DMS114 treated with DMSO at 0.1 percent for 48 hours (cell line): ENCODE results near the gene LDHAL6A.
"Not testable (repeated sequence)": the region's sequence is repeated elsewhere in the genome, so short reads cannot be mapped to it uniquely, and the experiment has no call there.

Source experiments
- DNase-seq: peaks from one replicate; lab custom pipeline; 2025; ENCODE audit not compliant: unreplicated experiment; lab: John Stamatoyannopoulos, UW

The LDHAL6A gene

GRCh38 chr11:18455686-18456372 is at the start of gene LDHAL6A:
LDHAL6A (plus strand) TSS chr11:18455856; CDS start chr11:18456681, 825 bp downstream.
- no peak for DNase-seq

GRCh38 chr11:18407400-18407799 is 48.3 kb upstream of the LDHAL6A start:
- not testable (repeated sequence) for DNase-seq

- DNase-seq: no peak
These were observed 46.9 kb upstream of the LDHAL6A start for GRCh38 chr11:18408558-18409291.

DNA sequence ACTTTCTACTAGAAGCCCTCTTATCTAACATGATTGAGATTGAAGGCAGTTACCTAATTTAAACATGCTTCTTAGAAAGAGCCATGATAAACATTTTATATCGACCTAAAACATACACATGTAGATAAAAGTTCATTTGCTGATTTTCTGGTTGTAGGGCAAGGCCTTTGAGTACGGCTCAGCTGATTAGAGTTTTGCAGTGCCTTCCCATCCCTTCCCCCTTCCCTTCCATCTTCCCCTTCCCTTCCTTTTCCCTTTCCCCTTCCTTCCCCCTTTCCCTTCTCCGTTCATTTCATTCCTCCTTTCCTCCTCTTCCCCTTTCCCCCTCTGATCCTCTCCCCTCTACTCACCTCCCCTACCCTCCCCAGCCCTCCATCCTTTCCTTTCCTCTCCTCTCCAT is 39.2 kb upstream of the LDHAL6A start:
- no peak for DNase-seq

- DNase-seq: no peak
These were observed 36.6 kb upstream of the LDHAL6A start for GRCh38 chr11:18419040-18419439.

DNA sequence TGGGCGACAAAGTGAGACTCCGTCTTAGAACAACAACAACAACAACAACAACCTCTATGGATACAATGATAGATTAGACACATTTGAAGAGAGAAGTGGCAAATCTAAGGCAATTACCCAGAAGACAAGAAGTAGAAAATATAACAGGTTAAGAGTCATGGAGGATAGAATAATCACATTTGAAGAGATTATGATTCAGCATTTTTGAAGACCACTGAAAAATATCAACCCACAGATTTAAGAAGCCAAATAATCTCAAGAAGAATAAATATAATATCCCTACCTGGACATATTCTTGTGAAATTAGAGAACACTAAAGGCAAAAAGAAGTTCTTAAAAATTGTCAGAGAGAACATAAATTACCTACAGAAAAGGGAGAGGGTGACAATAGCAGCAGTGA is 35.6 kb upstream of the LDHAL6A start:
- no peak for DNase-seq

DNA sequence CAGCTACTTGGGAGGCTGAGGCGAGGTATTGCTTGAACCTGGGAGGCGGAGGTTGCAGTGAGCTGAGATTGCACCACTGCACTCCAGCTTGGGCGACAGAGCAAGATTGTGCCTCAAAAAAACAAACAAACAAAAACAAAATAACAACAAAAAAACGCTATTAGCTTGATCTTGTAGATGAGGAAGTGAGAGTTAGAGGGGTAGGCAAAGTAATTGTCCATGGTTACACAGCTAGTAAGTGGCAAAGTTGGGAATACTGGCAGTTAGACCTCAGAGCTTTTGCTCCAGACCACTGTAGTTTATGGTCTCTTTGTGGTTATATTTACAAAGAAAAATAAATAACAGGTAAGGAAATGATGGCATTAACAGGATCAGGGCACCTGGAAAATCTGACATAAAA is 28.4 kb upstream of the LDHAL6A start:
- no peak for DNase-seq

DNA sequence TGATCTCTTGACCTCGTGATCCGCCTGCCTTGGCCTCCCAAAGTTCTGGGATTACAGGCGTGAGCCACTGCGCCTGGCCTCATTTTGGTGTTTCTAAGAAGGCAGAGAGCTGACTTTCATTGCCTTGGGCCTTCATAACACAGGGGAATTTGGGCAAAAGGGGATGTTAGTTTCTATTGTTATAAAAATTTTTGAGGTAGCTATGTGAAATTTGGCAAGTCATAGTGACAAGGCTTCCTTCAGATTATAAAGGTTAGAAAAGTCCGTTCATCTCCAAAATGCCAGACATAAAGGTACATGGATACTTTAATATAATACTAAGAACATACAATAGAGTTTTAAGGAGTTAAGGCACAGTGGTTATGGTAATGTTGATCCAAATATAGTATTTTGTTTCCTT is 26.3 kb upstream of the LDHAL6A start:
- no peak for DNase-seq

GRCh38 chr11:18438691-18439090 is 17.0 kb upstream of the LDHAL6A start:
- no peak for DNase-seq

- DNase-seq: no peak
These were observed 6.4 kb upstream of the LDHAL6A start for GRCh38 chr11:18449251-18449650.

- no peak for DNase-seq
These were observed 2.7 kb upstream of the LDHAL6A start for GRCh38 chr11:18452927-18453326.

DNA sequence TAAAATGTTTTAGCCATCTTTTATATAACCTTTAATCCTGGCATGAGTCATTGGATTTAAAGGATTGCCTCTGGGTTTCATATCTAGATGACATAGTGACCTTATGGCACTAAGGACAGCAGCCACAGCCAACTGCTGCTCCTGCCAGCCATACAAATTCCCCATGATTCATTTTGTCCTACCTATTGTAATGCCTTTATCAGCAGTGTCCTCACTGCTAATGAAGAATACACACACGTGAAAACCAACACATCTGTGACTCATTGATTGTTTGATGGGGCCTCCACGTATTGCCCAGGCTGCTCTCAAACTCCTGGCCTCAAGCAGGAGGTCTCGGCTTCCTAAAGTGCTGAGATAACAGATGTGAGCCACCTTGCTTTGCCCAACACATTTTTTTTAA is 1.8 kb downstream of the LDHAL6A start:
- DNase-seq: no peak

GRCh38 chr11:18459634-18460033 is 4.0 kb downstream of the LDHAL6A start:
- no peak for DNase-seq

DNA sequence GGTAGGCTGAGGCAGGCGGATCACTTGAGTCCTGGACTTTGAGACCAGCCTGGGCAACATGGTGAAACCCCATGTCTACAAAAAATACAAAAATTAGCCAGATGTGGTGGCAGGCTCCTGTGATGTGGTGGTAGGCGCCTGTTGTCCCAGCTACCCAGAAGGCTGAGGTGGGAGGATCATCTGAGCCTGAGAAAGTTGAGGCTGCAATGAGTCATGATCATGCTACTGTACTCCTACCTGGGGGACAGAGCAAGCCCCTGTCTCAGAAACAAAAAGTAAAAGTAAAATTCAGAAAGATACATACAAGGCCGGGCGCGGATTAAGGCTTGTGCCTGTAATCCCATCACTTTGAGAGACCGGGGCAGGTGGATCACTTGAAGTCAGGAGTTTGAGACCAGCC is 6.3 kb downstream of the LDHAL6A start:
- DNase-seq: no peak

GRCh38 chr11:18463439-18463838 is 7.8 kb downstream of the LDHAL6A start:
- DNase-seq: no peak

DNA sequence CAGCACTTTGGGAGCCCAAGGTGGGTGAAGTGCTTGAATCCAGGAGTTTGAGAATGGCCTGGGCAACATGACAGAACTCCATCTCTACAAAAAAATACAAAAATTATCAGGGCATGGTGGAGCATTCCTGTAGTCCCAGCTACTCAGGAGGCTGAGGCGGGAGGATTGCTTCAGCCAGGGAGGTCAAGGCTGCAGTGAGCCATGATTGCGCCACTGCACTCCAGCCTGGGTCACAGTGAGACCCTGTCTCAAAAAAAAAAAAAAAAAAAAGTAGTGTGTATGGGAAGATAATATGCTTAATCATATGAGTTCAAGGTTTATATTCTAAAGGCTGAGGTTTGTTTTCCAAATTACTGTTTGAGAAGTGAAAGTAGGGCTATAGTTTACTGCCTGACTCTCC is 10.7 kb downstream of the LDHAL6A start:
- DNase-seq: no peak

DNA sequence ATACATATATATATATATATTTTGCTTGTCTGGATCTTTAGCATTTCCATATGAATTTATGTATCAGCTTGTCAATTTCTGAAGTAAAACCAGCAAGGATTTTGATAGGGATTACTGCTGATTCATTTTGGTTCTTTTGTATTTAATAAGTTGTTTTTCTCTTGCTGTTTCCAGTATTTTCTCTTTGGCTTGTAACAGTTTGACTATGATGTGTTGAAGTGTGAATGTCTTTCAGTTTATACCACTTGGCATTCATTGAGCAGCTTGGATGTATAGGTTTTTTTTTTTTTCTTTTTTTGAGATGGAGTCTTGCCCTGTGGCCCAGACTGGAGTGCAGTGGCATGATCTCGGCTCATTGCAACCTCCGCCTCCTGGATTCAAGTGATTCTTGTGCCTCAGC is 12.4 kb downstream of the LDHAL6A start:
- no peak for DNase-seq

- no peak for DNase-seq
These were observed 13.3 kb downstream of the LDHAL6A start for GRCh38 chr11:18468961-18469360.

GRCh38 chr11:18471995-18472394 is 16.3 kb downstream of the LDHAL6A start:
- DNase-seq: no peak

- no peak for DNase-seq
These were observed 16.9 kb downstream of the LDHAL6A start for GRCh38 chr11:18472587-18472986.

- no peak for DNase-seq
These were observed 23.4 kb downstream of the LDHAL6A start for GRCh38 chr11:18479063-18479462.

DNA sequence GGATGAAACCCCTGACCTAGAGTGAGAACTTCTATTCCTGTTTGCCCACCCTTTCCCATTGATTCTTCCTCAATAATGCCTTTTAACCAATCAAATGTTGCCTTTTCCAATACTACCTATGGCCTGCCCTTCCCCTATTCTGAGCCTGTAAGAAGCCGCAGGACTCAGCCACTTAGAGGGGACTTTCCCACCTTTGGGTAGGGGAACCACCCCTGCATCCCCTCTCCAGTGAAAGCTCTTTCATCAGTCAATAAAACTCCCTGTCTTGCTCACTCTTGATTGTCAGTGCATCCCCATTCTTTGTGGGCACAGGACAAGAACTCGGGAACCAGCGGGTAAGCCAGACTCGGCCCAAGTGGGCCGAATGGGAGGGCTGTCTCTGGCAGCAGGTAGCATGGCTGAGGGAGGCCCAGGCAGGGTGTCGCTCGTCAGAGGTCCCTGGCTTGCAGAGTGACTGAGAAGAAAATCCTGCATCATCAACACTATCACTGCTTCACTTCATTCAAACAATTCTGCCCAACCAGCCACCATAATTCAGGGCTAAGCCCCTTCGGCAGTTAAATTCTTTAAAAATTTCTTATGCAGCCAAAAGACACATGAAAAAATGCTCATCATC is 30.4 kb downstream of the LDHAL6A start:
- DNase-seq: no peak
